PC-3 (cell line): ENCODE results near the gene EFHC1. TPM values are rescaled to one million over a fixed set of nuclear protein-coding genes. Genes with fewer than 3 reads are reported as not detected.

ENCODE experiments used
- ATAC-seq: fragments of 200-7000 bp; cut with Tn5 transposase; 2 replicates; pipeline ENCODE4 v1.9.1; 2020; ENCODE audit warnings: mild to moderate bottlenecking, moderate library complexity
- BruUV-seq: library from RNA; stranded (reverse); fragments of 400-500 nt; replicated peaks from 2 replicates; lab custom pipeline; 2021; lab: Mats Ljungman, UMichigan
- CTCF ChIA-PET: fragments of 300-600 bp; sonication (Branson Sonifier 250); formaldehyde crosslinking; loops from one replicate; lab custom pipeline; 2022; ENCODE audit warnings: antibody characterized with exemption; lab: Charles Lee
- POLR2A ChIA-PET: fragments of 300-600 bp; sonication (Branson Sonifier 250); formaldehyde crosslinking; loops from one replicate; lab custom pipeline; 2022; ENCODE audit warnings: antibody characterized with exemption; ENCODE audit not compliant: unreplicated experiment; lab: Charles Lee
- DNase-seq: peaks from one replicate; pipeline ENCODE4 v3.0.0-alpha.2; 2015
- H2AFZ ChIP-seq: fragments of 300-600 bp; sonication (generic); 2 replicates; pipeline ENCODE4 v1.6.0; 2016; ENCODE audit warnings: antibody characterized with exemption, low read length
- H3F3A ChIP-seq: fragments of 300-600 bp; sonication (generic); one replicate; pipeline ENCODE4 v1.6.0; 2017; ENCODE audit warnings: antibody characterized with exemption, low read length, control low read depth, mild to moderate bottlenecking; ENCODE audit not compliant: unreplicated experiment
- H3K27ac ChIP-seq: fragments of 300-600 bp; sonication (generic); 2 replicates; pipeline ENCODE4 v1.5.1; 2016; ENCODE audit warnings: mild to moderate bottlenecking, low read length
- H3K27me3 ChIP-seq: fragments of 300-600 bp; sonication (generic); 2 replicates; pipeline ENCODE4 v1.6.1; 2016; ENCODE audit warnings: low read length, mixed read lengths
- H3K36me3 ChIP-seq: fragments of 300-600 bp; sonication (generic); 2 replicates; pipeline ENCODE4 v1.6.1; 2016; ENCODE audit warnings: low read depth, mixed run types, low read length, mixed read lengths
- H3K4me1 ChIP-seq: fragments of 300-600 bp; sonication (generic); 2 replicates; pipeline ENCODE4 v1.5.1; 2016; ENCODE audit warnings: low read length; ENCODE audit not compliant: insufficient read depth
- H3K4me2 ChIP-seq: fragments of 300-600 bp; sonication (generic); 2 replicates; pipeline ENCODE4 v1.6.0; 2016; ENCODE audit warnings: low read length
- H3K4me3 ChIP-seq: fragments of 300-600 bp; sonication (generic); 2 replicates; pipeline ENCODE4 v1.5.1; 2016; ENCODE audit warnings: mild to moderate bottlenecking, low read length, mixed read lengths
- H3K79me2 ChIP-seq: fragments of 300-600 bp; sonication (generic); 2 replicates; pipeline ENCODE4 v1.6.1; 2017; ENCODE audit warnings: low read length, mixed read lengths
- H3K9ac ChIP-seq: fragments of 300-600 bp; sonication (generic); 2 replicates; pipeline ENCODE4 v1.6.0; 2016; ENCODE audit warnings: mild to moderate bottlenecking, low read length
- H3K9me2 ChIP-seq: fragments of 300-600 bp; sonication (generic); replicated peaks from 2 replicates; pipeline ENCODE4 v1.6.1; 2016; ENCODE audit warnings: mixed run types, low read length, mixed read lengths
- H3K9me3 ChIP-seq: fragments of 300-600 bp; sonication (generic); 2 replicates; pipeline ENCODE4 v1.6.1; 2016; ENCODE audit warnings: low read length, mixed read lengths
- H4K20me1 ChIP-seq: fragments of 300-600 bp; sonication (generic); 2 replicates; pipeline ENCODE4 v1.6.1; 2016; ENCODE audit warnings: low read length, mixed read lengths
- EZH2 ChIP-seq: fragments of 300-600 bp; sonication (generic); IDR thresholded peaks from one replicate; pipeline ENCODE4 v1.6.1; 2017; ENCODE audit warnings: antibody characterized with exemption, mild to moderate bottlenecking, low read length; ENCODE audit not compliant: unreplicated experiment
- EZH2phosphoT487 ChIP-seq: fragments of 300-600 bp; sonication (generic); IDR thresholded peaks from 2 replicates; pipeline ENCODE4 v1.6.1; 2018; ENCODE audit warnings: mild to moderate bottlenecking, antibody characterized with exemption, low read length, borderline replicate concordance
- intact Hi-C: fragments of 100-400 bp; cut with micrococcal nuclease; formaldehyde crosslinking; loops from 2 replicates; pipeline ENCODE4 v1.9.0; 2023
- total RNA-seq: library from RNA; depleted of rRNA; stranded (reverse); fragments of >200 nt; gene quantifications from 2 replicates; pipeline ENCODE4 v1.2.3, GENCODE V29; 2014
- TF ChIP-seq, protein P1 (sequence below): fragments of 300-600 bp; sonication (generic); conservative IDR thresholded peaks from 2 replicates; pipeline ENCODE4 v1.5.1; 2017; ENCODE audit warnings: antibody characterized with exemption, low read depth, mild to moderate bottlenecking, low read length

EFHC1 gene
- total RNA-seq, 1 experiment from 2014 or later: 22.4 TPM

GRCh38 chr6:52560462-52560861 lies 140.3 kb downstream of the EFHC1 start:
- H2AFZ ChIP-seq: no peak overlapping the region
- ChIA-PET CTCF (no interaction called here), POLR2A (no interaction called here)
- TF ChIP-seq EZH2phosphoT487 (no peak), EZH2 (no peak)
- TF ChIP-seq, protein P1, sequence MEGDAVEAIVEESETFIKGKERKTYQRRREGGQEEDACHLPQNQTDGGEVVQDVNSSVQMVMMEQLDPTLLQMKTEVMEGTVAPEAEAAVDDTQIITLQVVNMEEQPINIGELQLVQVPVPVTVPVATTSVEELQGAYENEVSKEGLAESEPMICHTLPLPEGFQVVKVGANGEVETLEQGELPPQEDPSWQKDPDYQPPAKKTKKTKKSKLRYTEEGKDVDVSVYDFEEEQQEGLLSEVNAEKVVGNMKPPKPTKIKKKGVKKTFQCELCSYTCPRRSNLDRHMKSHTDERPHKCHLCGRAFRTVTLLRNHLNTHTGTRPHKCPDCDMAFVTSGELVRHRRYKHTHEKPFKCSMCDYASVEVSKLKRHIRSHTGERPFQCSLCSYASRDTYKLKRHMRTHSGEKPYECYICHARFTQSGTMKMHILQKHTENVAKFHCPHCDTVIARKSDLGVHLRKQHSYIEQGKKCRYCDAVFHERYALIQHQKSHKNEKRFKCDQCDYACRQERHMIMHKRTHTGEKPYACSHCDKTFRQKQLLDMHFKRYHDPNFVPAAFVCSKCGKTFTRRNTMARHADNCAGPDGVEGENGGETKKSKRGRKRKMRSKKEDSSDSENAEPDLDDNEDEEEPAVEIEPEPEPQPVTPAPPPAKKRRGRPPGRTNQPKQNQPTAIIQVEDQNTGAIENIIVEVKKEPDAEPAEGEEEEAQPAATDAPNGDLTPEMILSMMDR: no peak
- peaks cover 6% of the 10 kb centered on the region; the same call in 1 of the 2 replicates for H3K4me1 ChIP-seq
- peaks cover 54% of the 10 kb centered on the region for H3K79me2 ChIP-seq
- H3K27me3 ChIP-seq: no peaks in the 10 kb centered on the region
- H3K9me3 ChIP-seq: no peaks in the 10 kb centered on the region
- intact Hi-C loops: no loop called here
- H3F3A ChIP-seq: no peaks in the 10 kb centered on the region
- no TSS peak for BruUV-seq
- no peak overlapping the region for H3K9ac ChIP-seq
- no peaks in the 10 kb centered on the region for H3K36me3 ChIP-seq
- H3K4me2 ChIP-seq: no peak overlapping the region
- H3K4me3 ChIP-seq: no peak overlapping the region
- ATAC-seq (peak; percentile 45; the same call in 1 of the 2 replicates), DNase-seq (no peak)
- H3K27ac ChIP-seq: no peak overlapping the region
- no peaks in the 10 kb centered on the region for H3K9me2 ChIP-seq
- no peaks in the 10 kb centered on the region for H4K20me1 ChIP-seq

GRCh38 chr6:52562911-52563310 lies 142.8 kb downstream of the EFHC1 start:
- BruUV-seq: no TSS peak
- Histone ChIP-seq H3K4me2 (no peak overlapping the region), H4K20me1 (no peaks in the 10 kb centered on the region)

GRCh38 chr6:52564856-52565255 lies 144.7 kb downstream of the EFHC1 start:
- Histone ChIP-seq H4K20me1 (no peaks in the 10 kb centered on the region), H3K36me3 (no peaks in the 10 kb centered on the region), H3K27ac (no peak overlapping the region), H3K79me2 (peaks cover 74% of the 10 kb centered on the region), H3K9me2 (no peaks in the 10 kb centered on the region), H3F3A (peaks cover 6% of the 10 kb centered on the region), H3K9ac (no peak overlapping the region), H3K27me3 (no peaks in the 10 kb centered on the region), H2AFZ (no peak overlapping the region), H3K4me1 (peaks cover 33% of the 10 kb centered on the region), H3K4me2 (no peak overlapping the region), H3K9me3 (no peaks in the 10 kb centered on the region), H3K4me3 (no peak overlapping the region)
- POLR2A ChIA-PET: interaction anchor here (0.6 kb wide), 1 partner anchor 1131 kb away, joined by 3 read pairs; no protein-coding TSS in a partner anchor
- BruUV-seq: no TSS peak
- intact Hi-C loops: no loop called here
- TF ChIP-seq EZH2phosphoT487 (no peak), EZH2 (no peak)
- TF ChIP-seq, protein P1: no peak
- CTCF ChIA-PET: no interaction called here
- no peak for ATAC-seq
- DNase-seq: no peak

More at GRCh38 chr6:52562911-52563310, 142.8 kb downstream of the EFHC1 start:
- no peaks in the 10 kb centered on the region for H3K36me3 ChIP-seq
- no peaks in the 10 kb centered on the region for H3K9me3 ChIP-seq
- no peaks in the 10 kb centered on the region for H3K9me2 ChIP-seq
- ATAC-seq: no peak
- H3K9ac ChIP-seq: no peak overlapping the region
- no peak for DNase-seq
- H3F3A ChIP-seq: peaks cover 6% of the 10 kb centered on the region
- no peak overlapping the region for H2AFZ ChIP-seq
- no peak overlapping the region for H3K27ac ChIP-seq
- H3K79me2 ChIP-seq: peaks cover 64% of the 10 kb centered on the region
- H3K27me3 ChIP-seq: no peaks in the 10 kb centered on the region
- no peak for TF ChIP-seq EZH2phosphoT487
- TF ChIP-seq, protein P1: no peak
- TF ChIP-seq EZH2: no peak
- CTCF ChIA-PET: no interaction called here
- POLR2A ChIA-PET: no interaction called here
- H3K4me3 ChIP-seq: no peak overlapping the region
- intact Hi-C loops: no loop called here
- peaks cover 29% of the 10 kb centered on the region for H3K4me1 ChIP-seq
